ENCODE data around the gene HSPA12A.
"Not testable (repeated sequence)": the region's sequence is repeated elsewhere in the genome, so short reads cannot be mapped to it uniquely, and the experiment has no call there.

HSPA12A gene

DNA sequence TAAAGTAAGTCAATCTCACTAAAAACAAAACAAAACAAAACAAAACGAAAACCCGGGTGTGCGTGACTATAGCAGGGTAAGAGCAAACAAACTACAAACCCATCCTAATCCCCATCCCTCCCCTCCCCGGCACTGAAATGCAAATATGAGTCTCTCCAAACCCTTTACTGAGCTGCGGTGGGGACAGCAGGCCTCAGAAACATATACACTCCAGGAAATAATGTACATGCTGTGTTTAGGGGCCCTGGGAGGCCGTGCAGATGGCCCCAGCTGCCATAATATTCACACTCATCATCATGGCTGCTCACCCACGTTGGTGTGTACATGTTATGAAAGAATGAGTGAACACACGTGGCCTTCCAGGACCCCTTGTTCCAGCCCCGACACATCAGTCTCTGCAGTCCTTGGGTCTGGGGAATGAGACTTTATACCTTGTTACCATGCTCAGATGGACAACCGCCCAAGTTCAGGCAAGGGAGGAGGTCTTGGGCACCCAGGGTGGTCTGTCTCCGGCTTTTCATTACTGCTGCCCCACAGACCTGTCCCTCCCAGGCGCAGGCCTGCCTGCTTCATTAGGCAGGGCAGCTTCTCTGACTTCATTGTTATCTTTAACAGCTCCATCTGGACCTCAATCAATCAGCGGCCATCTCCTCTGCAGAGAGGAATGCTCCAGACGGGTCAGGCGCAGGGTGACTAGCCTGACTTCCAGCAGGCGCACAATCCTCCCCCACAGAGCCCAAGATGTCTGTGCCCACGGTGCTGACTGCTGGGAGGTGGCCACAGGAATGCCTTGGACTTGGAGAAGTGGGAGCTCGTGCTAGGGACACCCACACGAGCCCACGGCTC lies 20.6 kb downstream of the HSPA12A start:
- no peaks in the 10 kb centered on the region for H3K27me3 Mint-ChIP-seq
- no peaks in the 10 kb centered on the region for H3K9me3 Mint-ChIP-seq
- ATAC-seq (ENCODE audit: low read depth), result no peak
- no peak overlapping the region for H3K27ac Mint-ChIP-seq
- no peaks in the 10 kb centered on the region for H3K36me3 Mint-ChIP-seq
- H3K4me1 Mint-ChIP-seq, result no peaks in the 10 kb centered on the region
- DNase-seq (ENCODE audit: low spot score in 2 of 2), result no peak
- H3K4me3 Mint-ChIP-seq, result no peak overlapping the region

DNA sequence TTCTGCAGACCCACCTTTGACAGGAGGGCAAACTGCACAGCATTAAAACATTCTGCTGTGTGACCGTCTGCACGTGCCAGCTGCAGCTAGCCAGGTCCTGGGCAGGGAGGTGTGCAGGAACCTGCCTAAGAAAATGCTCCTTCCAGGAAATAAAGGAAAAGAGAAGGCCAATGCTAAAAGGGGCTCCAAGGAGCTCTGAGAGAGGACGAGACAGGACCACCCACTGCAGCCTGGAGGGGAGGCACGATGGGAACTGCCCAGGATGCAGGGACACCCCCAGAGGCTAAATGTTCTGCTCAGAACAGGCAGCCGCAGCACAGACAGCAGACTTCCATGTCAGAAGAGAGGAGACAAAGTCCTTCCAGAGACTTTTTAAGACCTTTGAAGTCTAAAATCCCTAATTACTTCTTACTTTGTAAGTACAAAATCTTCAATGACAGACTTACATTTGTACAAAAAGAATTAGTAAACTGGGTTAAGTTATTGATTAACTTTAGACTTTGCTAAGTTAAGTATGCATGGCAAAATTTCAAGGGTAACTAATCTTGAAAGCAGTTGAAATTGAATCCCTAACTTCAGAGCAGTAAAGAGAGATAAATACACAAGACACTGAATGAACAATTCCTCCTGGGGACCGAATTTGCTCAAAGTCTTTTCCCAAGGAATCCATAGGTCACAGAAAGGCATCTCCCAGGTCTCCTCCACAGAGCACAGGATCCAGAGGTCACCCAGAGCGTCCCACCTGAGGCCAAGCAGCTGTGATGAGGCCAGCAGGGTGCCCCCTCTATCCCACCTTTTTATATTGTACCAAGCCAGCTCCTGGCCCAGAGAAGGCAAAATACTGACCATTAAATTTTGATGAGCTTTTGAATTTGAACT lies 21.5 kb downstream of the HSPA12A start:
- Mint-ChIP-seq H3K36me3 (no peaks in the 10 kb centered on the region), H3K27ac (no peak overlapping the region), H3K9me3 (no peaks in the 10 kb centered on the region), H3K4me1 (no peaks in the 10 kb centered on the region), H3K27me3 (peaks cover 1% of the 10 kb centered on the region), H3K4me3 (no peak overlapping the region)
- ATAC-seq (ENCODE audit: low read depth), result no peak
- no peak for DNase-seq (ENCODE audit: low spot score in 2 of 2)

DNA sequence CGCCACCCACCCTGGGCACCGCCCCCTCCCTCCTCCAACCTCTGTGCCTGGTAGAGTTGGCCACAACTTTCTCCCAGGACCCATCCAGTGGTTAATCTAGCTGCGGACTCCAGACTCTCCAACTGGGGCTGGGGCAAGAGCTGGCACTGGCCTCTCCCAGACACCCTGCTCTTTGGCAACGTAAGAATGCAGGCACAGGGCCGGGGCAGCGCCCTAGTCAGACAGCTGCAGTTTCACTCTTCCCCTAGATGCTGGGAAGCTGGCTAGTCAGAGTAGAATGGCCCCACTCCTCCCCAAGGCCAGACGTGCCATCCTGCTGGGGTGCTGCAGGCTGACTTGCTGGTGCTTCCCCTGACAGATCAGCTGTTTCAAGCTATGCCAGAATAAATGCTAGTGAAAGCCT lies 22.1 kb downstream of the HSPA12A start:
- H3K27ac Mint-ChIP-seq, result no peak overlapping the region
- H3K36me3 Mint-ChIP-seq, result no peaks in the 10 kb centered on the region
- no peaks in the 10 kb centered on the region for H3K9me3 Mint-ChIP-seq
- no peak overlapping the region for H3K4me3 Mint-ChIP-seq
- DNase-seq (ENCODE audit: low spot score in 2 of 2) (no peak), ATAC-seq (ENCODE audit: low read depth) (no peak)
- H3K4me1 Mint-ChIP-seq, result no peaks in the 10 kb centered on the region
- H3K27me3 Mint-ChIP-seq, result peaks cover 1% of the 10 kb centered on the region

DNA sequence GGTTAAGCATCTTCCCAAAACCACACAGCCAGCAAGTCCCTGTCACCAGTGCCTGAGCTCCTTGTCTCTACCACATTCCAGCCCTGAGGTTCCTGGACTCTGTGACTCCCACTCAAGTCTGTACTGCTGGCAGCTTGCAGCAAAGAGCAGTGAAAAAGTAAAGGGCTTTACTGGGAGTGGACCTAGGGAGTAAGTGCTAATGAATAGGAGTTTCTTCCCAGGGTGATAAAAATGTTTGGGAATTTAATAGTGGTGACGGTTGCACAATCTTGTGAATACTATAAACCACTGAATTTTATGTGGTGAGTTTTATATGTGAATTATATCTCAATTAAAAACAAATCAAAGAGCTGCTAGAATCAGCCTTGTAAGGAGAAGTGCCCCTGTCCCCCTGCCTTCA lies 22.6 kb downstream of the HSPA12A start:
- no peaks in the 10 kb centered on the region for H3K4me1 Mint-ChIP-seq
- no peak for DNase-seq (ENCODE audit: low spot score in 2 of 2)
- ATAC-seq (ENCODE audit: low read depth), result no peak
- peaks cover 1% of the 10 kb centered on the region for H3K27me3 Mint-ChIP-seq
- H3K36me3 Mint-ChIP-seq, result no peaks in the 10 kb centered on the region
- no peak overlapping the region for H3K4me3 Mint-ChIP-seq
- H3K27ac Mint-ChIP-seq, result no peak overlapping the region
- H3K9me3 Mint-ChIP-seq, result no peaks in the 10 kb centered on the region

DNA sequence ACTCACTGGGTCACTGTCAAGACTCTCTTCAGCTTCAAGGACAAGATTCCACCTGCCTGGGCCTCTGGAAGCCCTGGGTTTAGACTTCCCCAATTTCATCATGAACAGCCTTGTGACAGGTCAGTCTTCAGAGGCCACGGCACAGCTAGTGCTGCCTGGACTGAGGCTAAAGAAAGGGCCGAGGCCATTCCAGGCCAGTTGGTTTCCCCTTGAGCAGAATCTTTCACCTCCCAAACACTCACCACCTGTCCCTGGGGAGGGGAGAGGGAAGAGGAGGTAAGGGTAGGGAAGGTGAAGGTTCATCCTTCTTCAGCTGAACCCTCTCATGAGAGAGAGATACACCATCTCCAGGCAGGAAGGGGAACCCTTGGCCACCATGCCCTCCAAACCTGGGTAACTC lies 24.3 kb downstream of the HSPA12A start:
- H3K27me3 Mint-ChIP-seq, result peaks cover 3% of the 10 kb centered on the region

DNA sequence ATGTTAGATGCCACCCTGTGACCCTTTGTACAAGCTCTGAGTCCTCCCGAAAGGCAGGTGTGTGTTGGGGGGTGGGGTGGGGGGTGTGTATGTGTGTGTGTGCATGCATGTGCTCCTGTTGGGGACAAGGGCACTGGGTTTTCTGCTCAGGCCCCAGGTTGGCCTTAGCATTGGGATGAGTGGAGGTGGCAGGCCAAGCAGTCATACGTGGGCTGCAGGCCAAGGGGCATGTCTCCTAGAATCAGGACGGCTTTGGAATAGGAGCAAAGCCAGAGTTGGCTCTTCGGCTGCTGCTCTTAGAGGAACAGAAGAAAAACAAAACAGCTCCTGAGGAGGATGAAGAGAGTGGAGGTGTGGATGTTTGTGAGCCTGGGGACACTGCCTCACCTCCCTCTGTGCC lies 26.0 kb downstream of the HSPA12A start:
- Mint-ChIP-seq H3K4me3 (no peak overlapping the region), H3K4me1 (no peaks in the 10 kb centered on the region), H3K27ac (no peak overlapping the region), H3K36me3 (no peaks in the 10 kb centered on the region), H3K27me3 (peaks cover 3% of the 10 kb centered on the region), H3K9me3 (no peaks in the 10 kb centered on the region)
- DNase-seq (ENCODE audit: low spot score in 2 of 2) (no peak), ATAC-seq (ENCODE audit: low read depth) (no peak)

More for the DNA sequence above, 24.3 kb downstream of the HSPA12A start:
- ATAC-seq (ENCODE audit: low read depth) (no peak), DNase-seq (ENCODE audit: low spot score in 2 of 2) (no peak)
- H3K27ac Mint-ChIP-seq, result no peak overlapping the region
- no peaks in the 10 kb centered on the region for H3K4me1 Mint-ChIP-seq
- no peaks in the 10 kb centered on the region for H3K36me3 Mint-ChIP-seq
- no peaks in the 10 kb centered on the region for H3K9me3 Mint-ChIP-seq
- H3K4me3 Mint-ChIP-seq, result no peak overlapping the region

DNA sequence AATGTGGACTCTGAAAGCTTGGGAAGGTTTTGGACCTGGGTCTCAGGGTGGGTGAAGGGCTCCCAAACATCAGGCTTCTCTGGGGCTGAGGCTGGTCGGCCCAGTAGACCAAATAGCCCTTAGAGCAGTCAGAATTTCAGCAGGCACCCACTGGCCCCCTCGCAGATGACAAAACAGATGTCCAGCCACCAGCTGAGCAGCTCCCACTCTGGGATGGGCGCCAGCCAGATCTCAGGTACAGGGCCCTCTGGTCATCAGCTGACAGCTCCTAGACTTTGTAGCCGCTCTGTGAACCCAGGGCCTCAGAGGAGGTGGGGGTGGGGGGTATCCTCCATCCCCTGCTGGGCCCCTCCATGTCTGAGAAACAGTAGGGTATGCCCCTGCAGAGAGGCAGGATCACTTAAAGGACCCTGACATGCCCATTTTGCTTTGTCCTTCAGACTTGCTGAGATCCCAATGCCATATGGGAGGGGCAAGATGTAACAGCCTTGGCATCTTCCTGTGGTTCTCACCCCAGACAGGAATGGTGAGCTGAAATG lies 26.5 kb downstream of the HSPA12A start:
- H3K27me3 Mint-ChIP-seq, result peaks cover 3% of the 10 kb centered on the region
- H3K27ac Mint-ChIP-seq, result no peak overlapping the region
- H3K4me1 Mint-ChIP-seq, result no peaks in the 10 kb centered on the region
- DNase-seq (ENCODE audit: low spot score in 2 of 2) (no peak), ATAC-seq (ENCODE audit: low read depth) (no peak)
- H3K9me3 Mint-ChIP-seq, result no peaks in the 10 kb centered on the region
- no peak overlapping the region for H3K4me3 Mint-ChIP-seq
- no peaks in the 10 kb centered on the region for H3K36me3 Mint-ChIP-seq

DNA sequence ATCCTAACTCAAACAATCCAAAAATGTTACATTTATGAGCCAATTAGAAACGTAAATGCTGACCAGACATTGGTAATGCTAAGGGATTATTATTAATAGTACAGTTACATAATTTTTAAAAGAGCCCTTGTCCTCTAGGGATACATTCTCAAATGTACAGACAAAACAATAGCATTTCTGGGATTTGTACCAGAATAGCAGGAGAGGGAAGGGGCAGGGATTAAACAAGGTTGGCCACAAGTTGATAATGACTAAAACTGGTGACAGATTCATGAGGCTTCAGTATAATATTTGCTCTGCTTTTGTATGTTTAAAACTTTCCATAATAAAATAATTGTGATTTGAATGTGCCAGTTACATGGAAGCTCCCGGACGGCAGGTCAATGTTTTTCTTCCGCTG lies 27.0 kb downstream of the HSPA12A start:
- H3K9me3 Mint-ChIP-seq, result no peaks in the 10 kb centered on the region
- H3K4me3 Mint-ChIP-seq, result no peak overlapping the region
- H3K36me3 Mint-ChIP-seq, result no peaks in the 10 kb centered on the region
- H3K27ac Mint-ChIP-seq, result no peak overlapping the region
- ATAC-seq (ENCODE audit: low read depth) (no peak), DNase-seq (ENCODE audit: low spot score in 2 of 2) (no peak)
- no peaks in the 10 kb centered on the region for H3K4me1 Mint-ChIP-seq
- peaks cover 3% of the 10 kb centered on the region for H3K27me3 Mint-ChIP-seq

DNA sequence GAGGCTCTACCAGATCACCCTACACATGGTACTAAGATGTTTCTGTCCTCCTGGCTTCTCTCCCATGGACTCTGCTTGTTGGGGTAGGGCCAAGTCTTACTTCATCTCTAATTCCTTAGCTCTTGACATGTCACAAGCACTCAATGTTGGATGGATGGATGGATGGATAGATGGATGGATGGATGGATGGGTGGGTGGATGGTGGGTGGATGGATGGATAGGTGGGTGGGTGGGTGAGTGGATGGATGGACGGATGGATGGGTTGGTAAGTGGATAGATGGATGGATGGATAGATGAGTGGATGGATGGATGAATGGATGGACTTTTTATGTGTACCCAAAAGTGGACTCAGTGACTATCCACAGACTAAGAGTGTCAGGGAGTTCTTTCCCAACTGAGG lies 28.5 kb downstream of the HSPA12A start:
- no peak overlapping the region for H3K27ac Mint-ChIP-seq
- H3K4me1 Mint-ChIP-seq, result no peaks in the 10 kb centered on the region
- no peaks in the 10 kb centered on the region for H3K36me3 Mint-ChIP-seq
- DNase-seq (ENCODE audit: low spot score in 2 of 2), result no peak
- no peaks in the 10 kb centered on the region for H3K9me3 Mint-ChIP-seq
- ATAC-seq (ENCODE audit: low read depth), result no peak
- peaks cover 3% of the 10 kb centered on the region for H3K27me3 Mint-ChIP-seq
- no peak overlapping the region for H3K4me3 Mint-ChIP-seq

DNA sequence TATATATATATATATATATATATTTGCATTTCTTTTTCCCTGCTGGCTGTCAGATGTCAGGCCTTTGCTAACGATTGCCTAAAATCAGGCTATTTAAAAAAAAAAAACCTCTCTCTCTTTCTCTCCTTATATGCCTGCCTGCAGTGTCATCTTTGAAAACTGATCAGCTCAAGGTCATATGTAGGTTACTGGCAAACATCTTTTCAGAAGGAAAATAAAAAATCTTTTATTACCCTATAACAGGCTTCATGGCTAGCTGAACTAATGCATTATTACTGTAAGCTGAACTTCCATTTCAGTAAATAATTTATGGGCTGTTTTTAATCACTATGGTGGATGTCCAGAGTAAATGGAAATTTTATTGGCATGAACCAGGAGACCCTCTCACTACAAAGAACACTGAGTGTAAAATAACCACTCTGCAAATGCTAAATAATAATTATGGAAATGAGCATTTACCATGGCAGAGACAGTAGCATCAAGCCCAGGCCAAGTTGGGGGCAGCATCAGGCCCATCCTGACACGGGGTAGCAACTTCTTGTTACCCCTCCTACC lies 29.3 kb downstream of the HSPA12A start:
- peaks cover 3% of the 10 kb centered on the region for H3K27me3 Mint-ChIP-seq
- ATAC-seq (ENCODE audit: low read depth) (no peak), DNase-seq (ENCODE audit: low spot score in 2 of 2) (no peak)
- no peak overlapping the region for H3K4me3 Mint-ChIP-seq
- H3K36me3 Mint-ChIP-seq, result no peaks in the 10 kb centered on the region
- no peak overlapping the region for H3K27ac Mint-ChIP-seq
- H3K4me1 Mint-ChIP-seq, result no peaks in the 10 kb centered on the region
- H3K9me3 Mint-ChIP-seq, result peaks cover 2% of the 10 kb centered on the region

DNA sequence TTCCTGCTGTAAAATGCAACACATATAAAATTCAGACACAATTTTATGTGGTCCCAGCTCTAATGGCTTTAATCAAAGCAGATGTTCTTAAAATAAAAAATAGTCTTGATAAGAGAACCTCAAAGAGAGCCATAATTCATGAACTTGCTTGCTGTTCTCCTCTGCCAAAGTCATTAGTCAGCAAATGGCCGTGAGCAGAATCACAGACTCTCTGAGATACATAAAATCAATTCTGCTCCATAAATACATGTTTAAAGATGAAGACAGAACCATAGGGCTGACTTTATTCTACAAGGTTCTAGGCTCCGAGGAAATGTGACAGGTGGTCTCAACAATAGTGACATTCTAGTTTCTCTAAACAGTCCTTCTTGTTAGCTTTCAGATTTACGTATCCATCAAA lies 29.8 kb downstream of the HSPA12A start:
- DNase-seq (ENCODE audit: low spot score in 2 of 2), result no peak
- Mint-ChIP-seq H3K27ac (no peak overlapping the region), H3K4me3 (no peak overlapping the region), H3K36me3 (no peaks in the 10 kb centered on the region), H3K4me1 (no peaks in the 10 kb centered on the region), H3K9me3 (peaks cover 2% of the 10 kb centered on the region), H3K27me3 (peaks cover 3% of the 10 kb centered on the region)
- no peak for ATAC-seq (ENCODE audit: low read depth)

DNA sequence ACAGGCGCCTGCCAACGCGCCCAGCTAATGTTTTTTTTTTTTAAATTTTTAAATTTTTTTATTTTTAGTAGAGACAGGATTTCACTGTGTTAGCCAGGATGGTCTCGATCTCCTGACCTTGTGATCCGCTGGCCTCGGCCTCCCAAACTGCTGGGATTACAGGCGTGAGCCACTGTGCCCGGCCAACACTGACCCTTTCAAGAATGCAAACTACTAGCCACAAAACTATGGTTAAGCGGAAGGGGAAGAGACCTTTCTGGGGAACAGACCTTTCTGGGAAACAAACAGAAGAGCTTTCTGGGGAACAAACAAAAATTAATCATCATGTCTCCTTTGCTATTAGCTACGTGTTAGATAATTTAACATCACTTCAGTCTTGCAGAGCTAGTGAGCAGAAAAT lies 30.6 kb downstream of the HSPA12A start:
- not testable (repeated sequence) for H3K4me1 Mint-ChIP-seq; H3K27me3 Mint-ChIP-seq; H3K27ac Mint-ChIP-seq; H3K4me3 Mint-ChIP-seq; ATAC-seq (ENCODE audit: low read depth); H3K36me3 Mint-ChIP-seq; H3K9me3 Mint-ChIP-seq; DNase-seq (ENCODE audit: low spot score in 2 of 2)

DNA sequence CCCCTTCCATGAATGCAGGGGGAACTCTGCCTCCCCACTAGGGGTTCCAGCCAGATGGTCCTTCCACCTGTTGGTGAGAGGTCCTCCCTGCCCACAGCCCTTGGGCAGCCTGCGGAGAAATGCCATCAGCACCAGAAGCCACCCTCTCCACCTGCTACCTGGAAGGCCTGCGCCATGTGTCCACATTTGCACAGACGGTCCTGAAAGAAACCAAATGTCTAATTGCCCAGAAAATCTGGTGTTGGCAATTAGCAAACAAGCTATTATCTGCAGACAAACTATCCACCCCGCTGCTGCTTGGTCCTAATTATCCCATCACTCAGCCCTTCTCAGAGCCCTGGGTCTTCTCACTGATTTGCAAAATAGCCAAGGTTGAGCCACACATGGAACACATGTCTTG lies 32.3 kb downstream of the HSPA12A start:
- H3K4me1 Mint-ChIP-seq, result no peaks in the 10 kb centered on the region
- no peak overlapping the region for H3K27ac Mint-ChIP-seq
- ATAC-seq (ENCODE audit: low read depth), result no peak
- H3K27me3 Mint-ChIP-seq, result peaks cover 2% of the 10 kb centered on the region
- DNase-seq (ENCODE audit: low spot score in 2 of 2), result no peak
- H3K4me3 Mint-ChIP-seq, result no peak overlapping the region
- H3K9me3 Mint-ChIP-seq, result peaks cover 2% of the 10 kb centered on the region
- no peaks in the 10 kb centered on the region for H3K36me3 Mint-ChIP-seq

DNA sequence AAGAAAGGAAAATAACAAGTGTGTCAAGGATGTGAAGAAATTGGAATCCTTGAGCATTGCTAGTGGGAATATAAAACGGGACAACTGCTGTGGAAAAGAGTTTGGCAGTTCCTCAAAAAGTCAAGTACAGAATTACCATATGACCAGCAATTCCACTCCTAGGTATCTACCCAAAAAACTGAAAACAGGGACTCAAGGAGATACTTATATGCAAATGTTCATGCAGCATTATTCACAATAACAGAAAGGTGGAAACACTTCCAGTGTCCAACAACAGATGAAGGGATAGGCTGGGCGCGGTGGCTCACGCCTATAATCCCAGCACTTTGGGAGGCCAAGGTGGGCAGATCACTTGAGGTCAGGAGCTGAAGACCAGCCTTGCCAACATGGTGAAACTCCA lies 33.5 kb downstream of the HSPA12A start:
- H3K4me1 Mint-ChIP-seq, result no peaks in the 10 kb centered on the region
- H3K4me3 Mint-ChIP-seq, result no peak overlapping the region
- ATAC-seq (ENCODE audit: low read depth) (no peak), DNase-seq (ENCODE audit: low spot score in 2 of 2) (no peak)
- no peaks in the 10 kb centered on the region for H3K36me3 Mint-ChIP-seq
- H3K9me3 Mint-ChIP-seq, result peaks cover 2% of the 10 kb centered on the region
- H3K27me3 Mint-ChIP-seq, result no peaks in the 10 kb centered on the region
- no peak overlapping the region for H3K27ac Mint-ChIP-seq

Measured in memory B cell (primary cell).